Activated CD4-positive, alpha-beta T cell treated with anti-CD3 and anti-CD28 coated beads, Interleukin-2, amount 10 ng/mL, durations not matched to agents 24 days and 14 days (primary cell): ENCODE results near the gene CORO7. TPM values are rescaled to one million over a fixed set of nuclear protein-coding genes. Genes with fewer than 3 reads are reported as not detected.

ENCODE experiments used
- DNase-seq: peaks from one replicate; pipeline ENCODE4 v3.0.0; 2022
- H3K27ac Mint-ChIP-seq: one replicate; pipeline ENCODE4 v1.8.0; 2022; ENCODE audit warnings: mild to moderate bottlenecking, mixed read lengths
- H3K27me3 Mint-ChIP-seq: one replicate; pipeline ENCODE4 v1.8.0; 2022; ENCODE audit warnings: mixed read lengths
- H3K36me3 Mint-ChIP-seq: one replicate; pipeline ENCODE4 v1.8.0; 2022; ENCODE audit warnings: low read depth, mild to moderate bottlenecking, mixed read lengths
- H3K4me1 Mint-ChIP-seq: one replicate; pipeline ENCODE4 v1.8.0; 2021; ENCODE audit warnings: mixed read lengths
- H3K4me3 Mint-ChIP-seq: one replicate; pipeline ENCODE4 v1.8.0; 2022; ENCODE audit warnings: mild to moderate bottlenecking, moderate library complexity, mixed read lengths
- H3K9me3 Mint-ChIP-seq: one replicate; pipeline ENCODE4 v1.8.0; 2021; ENCODE audit warnings: mixed read lengths
- intact Hi-C: fragments of 100-400 bp; cut with micrococcal nuclease; formaldehyde crosslinking; loops from one replicate; pipeline ENCODE4 v1.15.1; 2023
- total RNA-seq: library from RNA; stranded (reverse); gene quantifications from 2 replicates; pipeline ENCODE4 v1.2.3, GENCODE V29; 2022

Gene CORO7
- total RNA-seq, 1 donor from 2014 or later = 93.3 TPM

DNA sequence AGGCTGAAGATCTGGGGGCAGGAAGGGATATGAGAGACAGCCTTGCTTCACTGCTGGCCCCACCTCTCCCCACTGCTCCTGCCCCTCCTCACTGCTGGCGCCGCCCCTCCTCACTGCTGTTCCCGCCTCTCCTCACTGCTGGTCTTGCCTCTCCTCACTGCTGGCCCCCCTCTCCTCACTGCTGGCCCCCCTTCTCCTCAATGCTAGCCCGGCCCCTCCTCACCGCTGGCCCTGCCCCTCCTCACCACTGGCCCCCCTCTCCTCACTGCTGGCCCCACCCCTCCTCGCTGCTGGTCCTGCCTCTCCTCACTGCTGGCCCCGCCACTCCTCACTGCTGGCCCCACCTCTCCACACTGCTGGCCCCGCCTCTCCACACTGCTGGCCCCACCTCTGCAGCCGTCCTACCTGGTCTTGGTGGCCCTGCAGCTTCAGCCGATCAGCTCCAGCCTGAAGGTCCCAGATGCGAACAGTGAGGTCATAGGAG is 55.8 kb downstream of the CORO7 start:
- peak; percentile 72 for DNase-seq
- peaks cover 34% of the 10 kb centered on the region for H3K36me3 Mint-ChIP-seq
- H3K27ac Mint-ChIP-seq = no peak overlapping the region
- no peak overlapping the region for H3K4me3 Mint-ChIP-seq
- no peaks in the 10 kb centered on the region for H3K9me3 Mint-ChIP-seq
- H3K27me3 Mint-ChIP-seq = no peaks in the 10 kb centered on the region
- intact Hi-C loops = loop anchor here (2.0 kb wide), 1 partner anchor 42 kb away; no protein-coding TSS in a partner anchor
- no peaks in the 10 kb centered on the region for H3K4me1 Mint-ChIP-seq

GRCh38 chr16:4359914-4360313 is 56.5 kb downstream of the CORO7 start:
- no peak overlapping the region for H3K4me3 Mint-ChIP-seq
- no peaks in the 10 kb centered on the region for H3K4me1 Mint-ChIP-seq
- no peak for DNase-seq
- H3K9me3 Mint-ChIP-seq = no peaks in the 10 kb centered on the region
- H3K27me3 Mint-ChIP-seq = no peaks in the 10 kb centered on the region
- H3K36me3 Mint-ChIP-seq = peaks cover 33% of the 10 kb centered on the region
- intact Hi-C loops = loop anchor here (2.0 to 10.0 kb wide), 2 partner anchors 43 to 115 kb away; partner anchors contain the start of genes HMOX2 and NMRAL1
- no peak overlapping the region for H3K27ac Mint-ChIP-seq

- H3K4me1 Mint-ChIP-seq = no peaks in the 10 kb centered on the region
These were observed 57.4 kb downstream of the CORO7 start for GRCh38 chr16:4358831-4359561.

GRCh38 chr16:4358236-4358635 is 58.2 kb downstream of the CORO7 start:
- Mint-ChIP-seq H3K9me3 (no peaks in the 10 kb centered on the region), H3K36me3 (peaks cover 27% of the 10 kb centered on the region), H3K27ac (no peak overlapping the region), H3K27me3 (no peaks in the 10 kb centered on the region), H3K4me1 (no peaks in the 10 kb centered on the region), H3K4me3 (no peak overlapping the region)
- intact Hi-C loops = loop anchor here (10.0 kb wide), 1 partner anchor 117 kb away; the partner anchor contains the start of genes HMOX2 and NMRAL1
- no peak for DNase-seq

More at GRCh38 chr16:4358831-4359561, 57.4 kb downstream of the CORO7 start:
- peak; percentile 90 for DNase-seq
- no peaks in the 10 kb centered on the region for H3K27me3 Mint-ChIP-seq
- no peaks in the 10 kb centered on the region for H3K9me3 Mint-ChIP-seq
- H3K27ac Mint-ChIP-seq = no peak overlapping the region
- intact Hi-C loops = loop anchor here (10.0 kb wide), 1 partner anchor 116 kb away; the partner anchor contains the start of genes HMOX2 and NMRAL1
- peaks cover 33% of the 10 kb centered on the region for H3K36me3 Mint-ChIP-seq
- no peak overlapping the region for H3K4me3 Mint-ChIP-seq

GRCh38 chr16:4356820-4357219 is 59.6 kb downstream of the CORO7 start:
- no peaks in the 10 kb centered on the region for H3K27me3 Mint-ChIP-seq
- DNase-seq = no peak
- intact Hi-C loops = loop anchor here (10.0 kb wide), 1 partner anchor 118 kb away; the partner anchor contains the start of genes HMOX2 and NMRAL1
- no peak overlapping the region for H3K4me3 Mint-ChIP-seq
- H3K4me1 Mint-ChIP-seq = peaks cover 1% of the 10 kb centered on the region
- no peak overlapping the region for H3K27ac Mint-ChIP-seq
- H3K36me3 Mint-ChIP-seq = peaks cover 20% of the 10 kb centered on the region
- H3K9me3 Mint-ChIP-seq = no peaks in the 10 kb centered on the region

DNA sequence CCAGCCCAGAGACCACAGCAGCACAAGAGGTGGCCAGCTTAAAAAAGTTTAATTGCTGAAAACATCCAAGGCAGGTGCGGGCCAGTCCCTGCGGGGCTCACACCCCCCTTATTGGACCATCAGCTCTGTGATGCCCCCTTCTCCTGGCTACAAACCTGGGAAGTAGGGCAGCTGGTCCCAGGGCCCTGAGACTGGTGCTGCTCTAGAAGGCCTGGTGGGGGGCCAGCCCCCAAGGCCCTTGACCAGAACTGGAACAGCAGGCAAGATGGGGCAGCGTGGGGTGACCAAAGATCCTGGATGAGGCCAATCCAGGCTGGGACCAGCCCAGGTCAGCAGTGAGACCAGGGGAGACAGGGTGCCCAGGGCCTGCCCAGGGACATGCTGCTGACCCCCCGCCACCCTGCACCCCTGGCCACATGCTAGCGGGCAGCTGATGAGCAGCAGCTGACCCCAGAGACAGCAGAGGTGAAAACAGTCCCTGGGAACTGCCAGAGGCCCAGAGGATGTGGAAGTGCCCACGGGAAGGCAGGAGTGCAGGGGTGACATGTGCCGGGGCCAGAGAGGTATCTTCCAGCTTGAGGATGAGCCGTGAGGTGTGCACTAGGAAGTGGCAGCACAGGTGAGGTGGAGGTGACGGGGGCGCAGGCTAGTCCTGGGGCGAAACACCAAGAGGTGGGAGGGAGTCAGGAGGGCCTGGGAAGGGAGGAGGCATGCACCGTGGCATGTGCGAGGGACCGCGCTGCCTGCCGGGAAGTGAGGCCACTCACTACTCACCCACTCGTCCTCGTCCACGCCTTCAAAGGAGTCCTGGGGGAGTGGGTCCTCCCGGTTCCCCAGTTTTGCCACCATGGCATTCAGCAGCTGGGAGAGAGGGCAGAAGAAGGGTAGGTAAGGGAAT is 61.6 kb downstream of the CORO7 start:
- no peaks in the 10 kb centered on the region for H3K27me3 Mint-ChIP-seq
- intact Hi-C loops = loop anchor here (5.0 to 10.0 kb wide), 2 partner anchors 48 to 120 kb away; partner anchors contain the start of genes HMOX2 and NMRAL1
- H3K27ac Mint-ChIP-seq = no peak overlapping the region
- no peaks in the 10 kb centered on the region for H3K9me3 Mint-ChIP-seq
- peaks cover 10% of the 10 kb centered on the region for H3K4me1 Mint-ChIP-seq
- H3K4me3 Mint-ChIP-seq = no peak overlapping the region
- no peak for DNase-seq
- peaks cover 13% of the 10 kb centered on the region for H3K36me3 Mint-ChIP-seq

GRCh38 chr16:4353675-4354074 is 62.7 kb downstream of the CORO7 start:
- no peak for DNase-seq
- intact Hi-C loops = loop anchor here (5.0 to 10.0 kb wide), 2 partner anchors 49 to 121 kb away; partner anchors contain the start of genes HMOX2 and NMRAL1
- H3K27ac Mint-ChIP-seq = peak overlapping the region; percentile 12
- H3K4me1 Mint-ChIP-seq = peaks cover 10% of the 10 kb centered on the region
- no peaks in the 10 kb centered on the region for H3K9me3 Mint-ChIP-seq
- H3K27me3 Mint-ChIP-seq = no peaks in the 10 kb centered on the region
- H3K36me3 Mint-ChIP-seq = peaks cover 8% of the 10 kb centered on the region
- H3K4me3 Mint-ChIP-seq = no peak overlapping the region

- Mint-ChIP-seq H3K9me3 (no peaks in the 10 kb centered on the region), H3K27me3 (no peaks in the 10 kb centered on the region), H3K4me1 (peaks cover 10% of the 10 kb centered on the region), H3K36me3 (peaks cover 12% of the 10 kb centered on the region), H3K27ac (no peak overlapping the region), H3K4me3 (no peak overlapping the region)
- intact Hi-C loops = loop anchor here (5.0 to 10.0 kb wide), 2 partner anchors 49 to 122 kb away; partner anchors contain the start of genes HMOX2 and NMRAL1
- DNase-seq = no peak
These were observed 63.6 kb downstream of the CORO7 start for GRCh38 chr16:4352843-4353242.

DNA sequence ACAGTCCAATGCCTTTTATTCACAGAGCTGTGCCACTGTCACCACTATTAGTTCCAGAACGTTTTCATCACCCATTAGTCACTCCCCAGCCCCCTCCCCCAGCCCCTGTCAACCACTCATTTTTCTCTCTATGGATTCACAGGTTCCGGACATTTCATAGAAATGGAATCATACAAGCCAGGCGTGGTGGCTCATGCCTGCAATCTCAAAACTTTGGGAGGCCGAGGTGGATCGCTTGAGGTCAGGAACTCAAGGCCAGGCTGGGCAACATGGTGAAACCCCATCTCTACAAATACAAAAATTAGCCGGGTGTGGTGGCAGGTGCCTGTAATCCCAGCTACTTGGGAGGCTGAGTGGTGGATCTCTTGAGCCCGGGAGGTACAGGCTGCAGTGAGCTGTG is 64.5 kb downstream of the CORO7 start:
- intact Hi-C loops = loop anchor here (1.0 to 10.0 kb wide), 5 partner anchors 45 to 123 kb away; partner anchors contain the start of genes CORO7, HMOX2 and NMRAL1
- Mint-ChIP-seq H3K36me3 (peaks cover 7% of the 10 kb centered on the region), H3K4me3 (peak overlapping the region; percentile 96), H3K27ac (peak overlapping the region; percentile 45), H3K4me1 (peaks cover 12% of the 10 kb centered on the region), H3K9me3 (no peaks in the 10 kb centered on the region), H3K27me3 (no peaks in the 10 kb centered on the region)
- no peak for DNase-seq

DNA sequence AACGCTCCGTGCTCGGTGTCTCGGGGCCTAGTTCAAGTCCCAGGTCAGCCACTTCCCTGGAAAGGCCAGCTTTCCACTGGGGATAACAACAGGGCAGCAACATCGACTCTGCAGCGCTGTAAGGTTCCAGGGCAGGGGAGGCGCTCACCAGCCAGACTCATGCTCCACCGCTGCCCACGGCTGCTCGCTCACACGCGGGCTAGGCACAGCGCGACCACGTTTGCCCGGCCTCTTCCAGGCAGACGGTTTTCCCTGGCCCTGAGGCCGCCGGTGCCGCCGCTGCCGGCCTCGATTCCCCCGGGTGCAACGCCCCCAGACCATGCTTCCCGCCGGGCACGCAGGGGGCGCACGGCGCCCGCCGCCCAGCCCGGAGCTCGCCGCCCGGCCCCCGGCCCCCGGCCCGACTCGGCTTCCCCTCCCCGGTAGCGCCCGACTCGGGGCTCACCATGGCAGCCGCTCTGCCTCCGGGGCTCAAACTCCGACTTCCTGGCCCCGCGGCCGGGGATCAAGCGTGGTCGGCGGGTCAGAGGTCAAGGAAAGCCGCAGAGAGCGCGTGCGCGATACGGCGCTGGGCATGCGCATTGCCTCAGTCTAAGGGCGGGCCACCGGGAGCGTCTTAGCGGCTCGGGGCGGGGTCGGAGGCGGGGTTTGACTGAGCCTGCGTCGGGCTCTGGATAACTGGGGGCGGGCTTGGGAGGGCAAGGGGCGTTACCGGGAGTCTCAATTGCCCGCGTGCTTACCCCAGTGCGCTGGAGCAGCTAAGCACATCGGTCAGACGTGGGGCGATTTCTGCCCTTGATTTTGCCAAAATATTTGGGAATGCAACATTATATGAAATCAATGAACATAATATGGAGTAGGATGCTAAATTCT is 65.4 kb downstream of the CORO7 start, which contains the start of gene PAM16:
TSS of gene PAM16 (minus strand) at position 535 of the 873 bp plus-strand sequence. CDS start at position 448, 87 bp downstream.
- no peaks in the 10 kb centered on the region for H3K9me3 Mint-ChIP-seq

GRCh38 chr16:4350365-4350786 is 66.0 kb downstream of the CORO7 start:
- peak overlapping the region; percentile 94 for H3K27ac Mint-ChIP-seq
- peak overlapping the region; percentile 96 for H3K4me3 Mint-ChIP-seq
- intact Hi-C loops = loop anchor here (2.0 to 10.0 kb wide), 3 partner anchors 52 to 124 kb away; partner anchors contain the start of genes HMOX2 and NMRAL1
- DNase-seq = no peak
- H3K9me3 Mint-ChIP-seq = no peaks in the 10 kb centered on the region
- peaks cover 12% of the 10 kb centered on the region for H3K4me1 Mint-ChIP-seq
- no peaks in the 10 kb centered on the region for H3K27me3 Mint-ChIP-seq
- peaks cover 7% of the 10 kb centered on the region for H3K36me3 Mint-ChIP-seq

More for the DNA sequence above, 65.4 kb downstream of the CORO7 start, which contains the start of gene PAM16:
- peak within 1 kb of the TSS; percentile 96 for H3K4me3 Mint-ChIP-seq
- peak; percentile 100 for DNase-seq
- H3K4me1 Mint-ChIP-seq = peaks cover 12% of the 10 kb centered on the region
- peaks cover 7% of the 10 kb centered on the region for H3K36me3 Mint-ChIP-seq
- intact Hi-C loops = loop anchor here (1.0 to 10.0 kb wide), 5 partner anchors 44 to 124 kb away; partner anchors contain the start of genes CORO7, HMOX2 and NMRAL1
- H3K27ac Mint-ChIP-seq = peak within 1 kb of the TSS; percentile 94
- H3K27me3 Mint-ChIP-seq = no peaks in the 10 kb centered on the region

DNA sequence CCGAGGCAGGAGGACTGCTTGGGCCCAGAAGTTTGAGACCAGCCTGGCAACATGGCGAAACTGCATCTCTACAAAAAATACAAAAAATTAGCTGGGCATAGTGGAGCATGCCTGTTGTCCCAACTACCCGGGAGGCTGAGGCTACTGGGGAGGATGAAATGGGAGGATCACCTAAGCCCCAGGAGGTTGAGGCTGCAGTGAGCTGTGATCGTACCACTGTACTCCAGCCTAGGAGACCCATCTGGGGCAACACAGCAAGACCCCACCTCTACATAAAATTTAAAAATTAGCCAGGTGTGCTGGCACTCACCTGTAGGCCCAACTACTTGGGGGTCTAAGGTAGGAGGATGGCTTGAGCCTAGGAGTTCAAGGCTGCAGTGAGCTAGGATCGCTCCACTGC is 67.1 kb downstream of the CORO7 start:
- Mint-ChIP-seq H3K4me1 (peaks cover 14% of the 10 kb centered on the region), H3K27ac (no peak overlapping the region), H3K27me3 (no peaks in the 10 kb centered on the region), H3K4me3 (peak overlapping the region; percentile 40), H3K36me3 (peaks cover 7% of the 10 kb centered on the region), H3K9me3 (no peaks in the 10 kb centered on the region)
- intact Hi-C loops = no loop called here
- no peak for DNase-seq
